SH-SY5Y (cell line): Measurements from ENCODE around the gene GPX4.

ENCODE experiments used
- GATA2 ChIP-seq: IDR thresholded peaks from 2 replicates; pipeline ENCODE4 v1.6.1; 2011; ENCODE audit warnings: mild to moderate bottlenecking, low read depth, low read length
- GATA3 ChIP-seq: IDR thresholded peaks from 2 replicates; pipeline ENCODE4 v1.6.1; 2011; ENCODE audit warnings: low read depth, mild to moderate bottlenecking, low read length, moderate library complexity

GPX4 gene

DNA sequence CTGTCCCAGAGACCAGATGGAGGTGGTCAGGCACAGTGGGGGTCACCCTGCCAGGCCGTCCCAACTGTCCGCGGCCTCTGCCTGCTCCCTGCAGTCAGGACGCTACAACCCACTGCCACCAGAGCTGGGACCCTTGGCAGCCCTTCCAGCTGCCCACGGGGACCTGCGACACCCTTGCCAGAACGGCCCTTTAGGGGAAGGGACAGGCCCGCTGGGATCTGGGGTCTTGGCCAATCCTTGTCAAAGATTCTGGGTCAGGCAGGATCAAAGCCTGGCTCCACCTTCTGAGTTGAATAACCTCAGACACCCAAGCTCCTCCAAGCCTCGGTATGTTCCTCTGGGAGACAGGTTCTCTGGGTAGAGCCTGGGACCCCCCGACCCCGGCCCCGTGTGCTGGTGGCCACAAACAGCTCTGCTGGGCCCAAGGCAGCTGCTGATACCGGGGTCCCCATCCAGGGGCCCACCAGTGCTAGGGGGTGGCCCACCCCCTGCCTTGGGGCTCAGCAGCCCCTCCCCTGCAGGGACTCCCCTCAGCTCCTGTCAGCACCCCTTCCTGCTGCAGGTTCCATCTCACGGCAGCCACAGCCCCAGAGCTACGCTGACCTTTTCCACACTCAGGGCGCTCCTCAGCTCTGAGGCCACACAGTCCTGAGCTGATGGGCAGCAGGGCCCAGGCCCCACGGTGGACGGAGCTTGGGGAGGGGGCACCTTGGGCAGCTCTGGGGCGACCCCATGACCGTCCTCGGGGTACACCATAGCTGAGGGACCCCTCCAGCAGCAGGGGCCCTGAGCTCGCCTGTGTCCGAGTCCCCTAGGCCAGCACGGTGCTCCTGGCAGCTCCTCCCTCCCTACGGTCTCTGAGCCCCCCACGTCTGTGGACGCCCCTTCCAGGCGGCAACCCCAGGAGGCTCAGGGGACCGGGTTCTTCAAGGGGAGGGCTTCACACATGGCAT lies 51.8 kb downstream of the GPX4 start:
- TF ChIP-seq GATA3 (no peak), GATA2 (no peak)
